Measurements from ENCODE around the gene OPALIN.

OPALIN gene, protein sequence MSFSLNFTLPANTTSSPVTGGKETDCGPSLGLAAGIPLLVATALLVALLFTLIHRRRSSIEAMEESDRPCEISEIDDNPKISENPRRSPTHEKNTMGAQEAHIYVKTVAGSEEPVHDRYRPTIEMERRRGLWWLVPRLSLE

DNA sequence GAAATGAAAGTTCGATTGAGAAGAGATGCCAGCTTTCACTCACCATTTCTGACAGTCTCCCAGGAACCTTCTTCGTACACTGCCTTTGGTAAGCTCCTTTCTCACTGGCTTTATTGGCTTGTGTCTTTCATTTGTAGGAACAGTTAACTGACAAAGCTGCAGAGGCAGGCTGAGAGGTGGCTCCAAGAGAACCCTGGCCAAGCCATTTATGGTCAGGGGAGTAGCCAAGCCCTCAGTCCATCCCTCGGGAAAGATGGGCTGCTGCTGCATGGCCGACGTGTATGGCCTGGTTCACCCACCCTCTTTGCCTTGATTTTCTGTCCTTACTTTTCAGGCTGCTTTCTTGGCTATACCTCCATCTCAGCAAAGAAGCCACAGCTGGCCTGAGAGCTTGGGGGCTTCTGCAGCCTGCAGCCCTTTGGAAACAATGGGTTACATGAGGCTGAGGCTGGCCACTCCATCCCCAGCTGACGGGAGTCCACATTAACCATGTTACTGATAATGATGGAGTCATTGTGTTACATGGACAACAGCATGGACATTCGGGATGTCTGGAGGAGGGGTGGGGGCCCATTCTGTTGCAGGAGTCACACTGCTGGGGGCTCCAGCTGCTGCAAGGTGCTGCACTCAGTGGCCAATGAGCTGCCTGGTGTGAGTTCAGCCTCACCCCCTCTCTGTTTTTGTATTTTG lies at the start of gene OPALIN:
TSS of gene OPALIN (minus strand) at position 152 of the 690 bp plus-strand sequence. CDS start at position 46, 106 bp downstream.
- no peak for DNase-seq

- DNase-seq: no peak
Observed at GRCh38 chr10:96408201-96408600, 49.4 kb upstream of the OPALIN start.

DNA sequence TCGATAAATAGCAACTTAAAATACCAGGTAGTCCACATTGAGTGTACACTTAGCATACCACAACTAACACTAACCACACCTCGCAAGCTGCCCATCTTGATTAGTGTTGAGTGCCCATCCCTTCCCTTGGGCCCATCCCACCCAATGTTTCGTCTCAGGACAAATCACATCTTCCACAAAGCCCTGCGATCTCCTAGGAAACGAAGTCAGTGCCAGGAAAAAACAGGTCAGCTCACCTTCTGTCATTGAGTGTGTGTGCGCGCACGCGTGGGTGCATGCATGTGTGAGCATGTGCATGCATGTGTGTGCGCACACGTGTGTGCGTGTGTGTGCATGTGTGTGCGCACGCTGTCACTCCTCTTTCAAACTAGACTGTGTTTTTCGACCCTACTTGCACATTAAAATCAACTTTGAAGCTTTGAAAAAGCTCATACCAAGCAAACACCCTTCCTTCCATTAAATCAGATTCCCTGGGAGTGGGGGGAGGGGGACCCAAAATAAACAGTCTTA lies 48.8 kb upstream of the OPALIN start:
- DNase-seq: no peak

GRCh38 chr10:96406091-96406490 lies 47.3 kb upstream of the OPALIN start:
- no peak for DNase-seq

- DNase-seq: no peak
Observed at GRCh38 chr10:96402417-96403305, 43.9 kb upstream of the OPALIN start.

DNA sequence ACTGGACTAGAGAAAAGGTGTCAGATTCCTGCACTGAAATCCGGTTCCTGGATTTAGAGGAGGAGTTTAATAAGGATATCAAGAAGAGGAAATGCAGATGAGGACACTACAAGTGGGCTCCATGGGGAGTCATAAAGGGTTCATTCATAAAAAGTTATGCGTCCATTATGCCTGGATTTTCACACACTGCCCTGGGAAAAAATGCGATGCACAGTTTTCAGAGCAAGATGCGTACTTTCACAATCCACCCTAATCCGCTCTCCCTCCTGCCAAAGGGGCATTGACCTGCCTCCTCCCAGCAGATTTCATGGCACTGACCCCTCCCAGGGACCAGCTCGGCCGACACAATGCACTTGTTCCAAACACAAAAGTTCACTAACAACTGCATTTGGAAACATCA lies 42.2 kb upstream of the OPALIN start:
- no peak for DNase-seq

- DNase-seq: no peak
Observed at GRCh38 chr10:96400465-96400864, 41.7 kb upstream of the OPALIN start.

DNA sequence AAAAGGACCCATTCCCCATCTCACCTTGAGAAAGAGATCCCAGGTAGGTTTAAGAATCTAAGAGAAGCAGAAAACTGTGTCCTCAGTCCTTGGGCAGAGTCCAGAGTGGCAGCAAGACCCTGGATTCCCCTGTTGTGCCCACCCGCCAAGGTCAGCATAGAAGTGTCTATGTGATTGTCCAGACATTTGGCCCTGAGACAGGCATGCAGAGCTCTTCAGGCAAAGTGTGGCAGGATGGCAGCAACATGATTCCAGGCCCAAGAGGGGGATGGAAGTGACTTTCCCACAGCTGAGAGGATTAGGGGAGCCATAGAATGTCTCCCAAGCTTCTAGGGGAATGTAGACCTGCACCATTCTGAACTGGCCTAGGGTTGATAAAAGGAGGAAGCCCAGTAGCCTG lies 39.1 kb upstream of the OPALIN start:
- DNase-seq: no peak

- DNase-seq: peak; percentile 79
Observed at GRCh38 chr10:96395931-96396877, 37.4 kb upstream of the OPALIN start.

- DNase-seq: no peak
Observed at GRCh38 chr10:96390460-96390864, 31.7 kb upstream of the OPALIN start.

DNA sequence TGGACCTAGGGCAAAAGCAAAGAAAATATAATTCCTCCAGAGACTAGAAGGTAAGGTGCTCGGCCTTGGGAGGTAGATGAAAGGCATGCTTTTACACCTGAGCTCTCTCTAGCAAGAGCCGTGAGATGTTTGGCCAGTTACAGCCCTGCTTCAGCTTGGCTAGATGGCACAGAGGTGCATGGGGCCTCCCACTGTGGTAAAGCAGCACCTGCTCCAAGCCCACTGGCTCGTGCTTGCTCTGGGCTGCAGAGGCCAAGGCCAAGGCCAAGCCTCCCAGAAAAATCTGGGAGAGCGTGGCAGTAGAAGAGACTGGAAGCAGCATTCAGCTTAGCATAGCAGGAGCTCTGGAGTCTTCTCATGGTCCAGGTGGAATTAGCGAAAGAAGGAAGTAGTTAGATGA lies 31.0 kb upstream of the OPALIN start:
- DNase-seq: no peak

GRCh38 chr10:96387601-96388000 lies 28.8 kb upstream of the OPALIN start:
- no peak for DNase-seq

- no peak for DNase-seq
Observed at GRCh38 chr10:96387161-96387560, 28.4 kb upstream of the OPALIN start.

DNA sequence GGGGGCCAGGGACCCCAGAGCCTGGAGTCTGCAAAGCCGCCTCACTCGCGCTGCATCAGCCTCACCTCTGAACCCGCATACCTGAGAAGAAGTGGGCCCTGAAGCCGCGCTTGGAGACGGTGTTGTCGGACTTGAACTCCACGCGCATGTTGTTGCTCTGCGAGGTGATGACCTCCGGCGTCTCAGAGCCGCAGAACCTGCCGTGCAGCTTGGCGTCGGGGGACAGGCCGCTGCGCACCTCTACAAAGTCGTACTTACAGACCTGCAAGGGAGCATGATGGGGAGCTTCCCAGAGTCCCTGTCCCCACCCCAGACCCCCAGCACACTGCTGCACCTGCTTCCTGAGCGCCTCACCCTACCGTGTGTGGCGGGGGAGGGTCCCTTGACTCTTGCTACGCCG lies 25.7 kb upstream of the OPALIN start:
- DNase-seq: no peak

GRCh38 chr10:96380821-96381220 lies 22.0 kb upstream of the OPALIN start:
- DNase-seq: peak; percentile 72

DNA sequence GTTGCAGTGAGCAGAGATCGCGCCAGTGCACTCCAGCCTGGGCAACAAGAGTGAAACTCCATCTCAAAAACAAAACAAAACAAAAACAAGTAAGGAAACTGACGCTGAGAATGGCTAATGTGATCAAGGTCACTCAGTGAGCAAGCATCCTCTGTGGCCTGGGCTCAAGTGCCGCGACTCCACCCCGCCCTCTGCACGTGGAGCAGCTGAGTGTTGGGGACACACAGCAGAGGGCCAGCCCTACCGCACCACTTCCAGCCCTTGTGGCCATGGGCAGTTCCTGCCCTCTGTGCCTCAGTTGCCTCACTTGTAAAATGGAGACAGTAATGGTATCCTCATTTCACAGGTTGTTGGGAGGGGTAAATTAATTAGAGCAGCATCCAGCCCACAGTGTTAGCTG lies 21.0 kb upstream of the OPALIN start:
- peak; percentile 11 for DNase-seq

GRCh38 chr10:96378741-96379140 lies 19.9 kb upstream of the OPALIN start:
- no peak for DNase-seq

GRCh38 chr10:96377816-96378294 lies 19.1 kb upstream of the OPALIN start:
- DNase-seq: no peak

GRCh38 chr10:96376483-96376882 lies 17.7 kb upstream of the OPALIN start:
- no peak for DNase-seq

- peak; percentile 93 for DNase-seq
Observed at GRCh38 chr10:96374985-96375830, 16.4 kb upstream of the OPALIN start.

- no peak for DNase-seq
Observed at GRCh38 chr10:96374639-96374984, 15.8 kb upstream of the OPALIN start.
